Astrocyte of the cerebellum (primary cell): Measurements from ENCODE around the gene VWA3B.

ENCODE experiments used
- DNase-seq: peaks from one replicate; pipeline ENCODE4 v3.0.0-alpha.2; 2011; ENCODE audit warnings: low read depth
- H3K4me3 ChIP-seq: 2 replicates; pipeline ENCODE4 v1.5.1; 2011; ENCODE audit warnings: mild to moderate bottlenecking, low read depth, low read length, moderate library complexity
- in situ Hi-C: cut with HindIII; loops from 2 replicates; pipeline ENCODE4 v1.10.0; 2017; ENCODE audit warnings: low sequenced_read_pairs
- TF ChIP-seq, protein P1 (sequence below): IDR thresholded peaks from 2 replicates; pipeline ENCODE4 v1.5.1; 2012; ENCODE audit warnings: low read length, low read depth, moderate library complexity, mild to moderate bottlenecking; ENCODE audit errors: missing control alignments

The VWA3B gene

DNA sequence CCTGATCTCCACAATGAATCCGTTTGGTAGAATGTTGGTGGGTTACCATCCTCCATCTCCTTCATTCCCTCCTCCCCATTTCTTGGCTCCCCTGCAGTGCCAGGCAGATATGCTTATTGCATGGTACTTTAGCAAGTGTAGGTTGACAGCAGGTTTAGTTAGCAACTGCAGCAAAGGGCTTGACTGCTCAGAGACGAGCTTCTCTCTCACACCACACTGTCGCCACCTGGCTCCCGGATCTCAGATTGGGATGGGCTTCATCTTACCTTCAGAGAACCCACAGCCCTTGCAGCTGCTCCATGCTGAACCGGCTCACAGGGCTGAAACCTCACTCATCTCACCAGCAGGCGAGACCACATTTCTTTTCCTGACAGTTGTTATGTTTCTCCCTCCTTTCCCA is 88.8 kb downstream of the VWA3B start:
- TF ChIP-seq, protein P1, sequence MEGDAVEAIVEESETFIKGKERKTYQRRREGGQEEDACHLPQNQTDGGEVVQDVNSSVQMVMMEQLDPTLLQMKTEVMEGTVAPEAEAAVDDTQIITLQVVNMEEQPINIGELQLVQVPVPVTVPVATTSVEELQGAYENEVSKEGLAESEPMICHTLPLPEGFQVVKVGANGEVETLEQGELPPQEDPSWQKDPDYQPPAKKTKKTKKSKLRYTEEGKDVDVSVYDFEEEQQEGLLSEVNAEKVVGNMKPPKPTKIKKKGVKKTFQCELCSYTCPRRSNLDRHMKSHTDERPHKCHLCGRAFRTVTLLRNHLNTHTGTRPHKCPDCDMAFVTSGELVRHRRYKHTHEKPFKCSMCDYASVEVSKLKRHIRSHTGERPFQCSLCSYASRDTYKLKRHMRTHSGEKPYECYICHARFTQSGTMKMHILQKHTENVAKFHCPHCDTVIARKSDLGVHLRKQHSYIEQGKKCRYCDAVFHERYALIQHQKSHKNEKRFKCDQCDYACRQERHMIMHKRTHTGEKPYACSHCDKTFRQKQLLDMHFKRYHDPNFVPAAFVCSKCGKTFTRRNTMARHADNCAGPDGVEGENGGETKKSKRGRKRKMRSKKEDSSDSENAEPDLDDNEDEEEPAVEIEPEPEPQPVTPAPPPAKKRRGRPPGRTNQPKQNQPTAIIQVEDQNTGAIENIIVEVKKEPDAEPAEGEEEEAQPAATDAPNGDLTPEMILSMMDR: no peak
- in situ Hi-C loops: loop anchor here (10.0 kb wide), 1 partner anchor 89 kb away; no protein-coding TSS in a partner anchor
- H3K4me3 ChIP-seq: no peak overlapping the region
- no peak for DNase-seq

DNA sequence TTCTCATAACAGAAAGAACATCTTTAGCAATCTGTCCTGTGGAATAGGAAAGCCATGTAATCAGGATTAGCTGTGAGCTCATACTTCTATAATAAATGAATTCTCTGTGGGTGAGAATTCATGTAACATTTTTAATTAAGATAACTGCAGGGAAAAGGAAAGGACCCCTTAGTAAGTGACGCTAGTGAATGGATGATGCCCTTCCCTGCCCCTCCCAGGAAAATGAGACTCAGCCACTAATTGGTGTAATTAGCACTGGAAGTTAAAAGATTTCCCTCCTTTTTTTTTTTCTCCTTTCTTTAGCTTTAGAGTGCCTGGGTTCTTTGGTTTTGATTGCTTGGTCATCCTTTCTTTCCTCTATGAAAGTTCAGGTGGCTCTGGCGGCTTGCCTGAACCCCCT is 90.3 kb downstream of the VWA3B start:
- in situ Hi-C loops: loop anchor here (10.0 kb wide), 1 partner anchor 88 kb away; no protein-coding TSS in a partner anchor
- TF ChIP-seq, protein P1: no peak
- DNase-seq: no peak
- no peak overlapping the region for H3K4me3 ChIP-seq

DNA sequence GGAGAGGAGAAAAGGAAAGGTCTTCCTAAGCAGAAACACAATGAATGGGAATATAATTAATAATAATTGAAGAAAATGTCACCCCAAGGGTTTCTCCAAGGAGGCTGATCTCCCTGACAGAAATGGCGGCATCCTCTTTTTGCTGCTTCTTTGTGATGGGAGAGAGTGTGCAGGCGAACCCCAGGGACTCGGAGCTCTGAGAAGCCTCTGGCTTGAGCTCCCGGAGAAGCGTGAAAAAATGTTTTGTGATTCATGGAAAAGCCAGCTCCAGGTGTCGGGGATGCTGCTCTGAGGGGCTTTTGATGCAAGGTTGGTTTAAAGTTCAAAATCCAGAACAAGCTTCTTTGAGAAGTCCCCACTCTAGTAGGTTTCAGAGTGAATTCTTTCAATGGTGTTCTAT is 91.0 kb downstream of the VWA3B start:
- in situ Hi-C loops: loop anchor here (10.0 kb wide), 1 partner anchor 87 kb away; no protein-coding TSS in a partner anchor
- TF ChIP-seq, protein P1: no peak
- no peak for DNase-seq
- H3K4me3 ChIP-seq: no peak overlapping the region

DNA sequence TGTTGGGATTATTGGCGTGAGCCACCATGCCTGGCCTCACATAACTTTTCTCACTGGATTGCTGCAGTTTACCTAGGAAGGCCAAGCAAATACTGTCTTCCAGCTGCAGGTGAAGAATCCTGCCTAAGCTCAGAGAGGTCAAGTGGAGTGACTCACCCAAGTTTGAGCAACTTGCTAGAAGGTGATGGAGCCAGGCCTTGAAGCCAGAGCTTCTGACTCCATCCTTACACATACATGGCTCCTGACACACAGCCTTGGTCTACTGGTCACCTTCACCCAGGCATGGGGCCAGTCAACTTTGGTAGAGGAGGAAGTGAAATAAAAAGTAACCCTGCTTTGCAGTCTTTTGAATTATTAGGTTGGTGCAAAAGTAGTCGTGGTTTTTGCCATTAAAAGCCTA is 93.5 kb downstream of the VWA3B start:
- TF ChIP-seq, protein P1: no peak
- H3K4me3 ChIP-seq: no peak overlapping the region
- in situ Hi-C loops: no loop called here
- no peak for DNase-seq

DNA sequence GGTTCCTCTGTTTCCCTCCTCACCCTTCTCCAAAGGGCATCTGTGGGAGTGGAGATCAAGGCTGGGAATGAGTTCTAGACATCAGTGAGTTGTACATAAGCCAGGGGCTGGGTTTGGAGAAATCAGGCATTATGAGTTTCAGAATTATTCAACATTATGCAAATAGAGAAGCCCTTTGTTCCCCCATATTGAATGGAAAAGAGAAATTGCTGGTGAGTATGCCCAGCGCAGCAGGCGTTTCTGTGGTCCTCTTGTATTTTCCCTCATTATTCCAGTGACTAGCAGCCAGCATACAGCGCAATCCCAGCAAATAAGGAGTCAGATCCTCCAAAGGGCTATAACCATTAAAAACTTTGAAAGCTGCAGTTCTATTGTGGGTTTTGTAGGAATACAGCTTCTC is 94.4 kb downstream of the VWA3B start:
- no peak overlapping the region for H3K4me3 ChIP-seq
- no peak for DNase-seq
- TF ChIP-seq, protein P1: no peak
- in situ Hi-C loops: no loop called here

DNA sequence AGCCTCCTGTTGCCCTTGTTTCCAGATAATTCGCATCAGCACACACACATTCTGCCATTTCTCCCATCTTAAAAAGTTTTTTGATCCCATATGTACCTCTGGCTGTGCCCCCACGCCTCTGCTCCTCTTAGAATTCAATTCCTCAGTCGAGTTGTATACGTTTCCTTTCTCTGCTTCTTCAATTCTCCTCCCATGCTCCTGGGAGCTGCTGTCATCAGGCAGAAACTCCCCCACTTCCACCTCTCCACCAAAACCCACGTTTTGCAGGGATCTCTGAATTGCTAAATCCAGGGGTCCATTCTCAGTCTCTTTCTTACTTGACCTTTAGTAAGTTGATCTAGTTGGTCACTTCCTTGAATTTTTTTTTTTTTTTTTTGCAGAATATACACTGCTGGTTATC is 98.8 kb downstream of the VWA3B start:
- no peak for DNase-seq
- TF ChIP-seq, protein P1: no peak
- in situ Hi-C loops: no loop called here
- no peak overlapping the region for H3K4me3 ChIP-seq

DNA sequence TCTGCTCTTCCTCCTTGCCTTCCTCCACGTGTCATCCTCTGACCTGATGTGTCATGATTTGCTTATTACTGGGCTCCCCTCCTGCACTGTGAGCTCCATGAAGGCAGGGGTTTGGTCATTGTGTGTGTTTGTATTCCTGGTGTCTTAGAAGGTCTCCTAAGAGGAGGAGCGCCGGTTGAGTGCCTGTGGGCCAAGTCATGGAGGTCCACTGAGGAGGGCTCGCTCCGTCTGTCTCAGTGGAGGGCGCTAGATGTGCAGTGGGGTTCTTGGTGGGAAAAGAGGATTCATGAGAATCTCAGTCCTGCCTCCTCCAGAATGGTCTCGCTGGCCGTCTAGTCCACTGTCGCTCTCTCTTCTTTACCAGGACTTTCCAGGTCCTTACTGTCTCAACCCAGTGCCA is 100.2 kb downstream of the VWA3B start:
- in situ Hi-C loops: no loop called here
- H3K4me3 ChIP-seq: no peak overlapping the region
- no peak for DNase-seq
- TF ChIP-seq, protein P1: no peak
